T47D (cell line): ENCODE results near the gene TXNRD1.
"Not testable (repeated sequence)": the region's sequence is repeated elsewhere in the genome, so short reads cannot be mapped to it uniquely, and the experiment has no call there.

ENCODE experiments used
- DNase-seq, 2 experiments: peaks; one replicate each; pipeline versions ENCODE4 v3.0.0 to v3.0.0-alpha.2; 2011 to 2012; ENCODE audit warnings: low read depth in 1 of 2, low spot score in 1 of 2
- JUND ChIP-seq: IDR thresholded peaks from 2 replicates; pipeline ENCODE4 v1.6.1; 2012; ENCODE audit warnings: low read depth
- in situ Hi-C: cut with HindIII; loops from 2 replicates; pipeline ENCODE4 v1.10.0; 2016; ENCODE audit warnings: low sequenced_read_pairs, low pct_unique_long_range_greater_than_20kb

The TXNRD1 gene

DNA sequence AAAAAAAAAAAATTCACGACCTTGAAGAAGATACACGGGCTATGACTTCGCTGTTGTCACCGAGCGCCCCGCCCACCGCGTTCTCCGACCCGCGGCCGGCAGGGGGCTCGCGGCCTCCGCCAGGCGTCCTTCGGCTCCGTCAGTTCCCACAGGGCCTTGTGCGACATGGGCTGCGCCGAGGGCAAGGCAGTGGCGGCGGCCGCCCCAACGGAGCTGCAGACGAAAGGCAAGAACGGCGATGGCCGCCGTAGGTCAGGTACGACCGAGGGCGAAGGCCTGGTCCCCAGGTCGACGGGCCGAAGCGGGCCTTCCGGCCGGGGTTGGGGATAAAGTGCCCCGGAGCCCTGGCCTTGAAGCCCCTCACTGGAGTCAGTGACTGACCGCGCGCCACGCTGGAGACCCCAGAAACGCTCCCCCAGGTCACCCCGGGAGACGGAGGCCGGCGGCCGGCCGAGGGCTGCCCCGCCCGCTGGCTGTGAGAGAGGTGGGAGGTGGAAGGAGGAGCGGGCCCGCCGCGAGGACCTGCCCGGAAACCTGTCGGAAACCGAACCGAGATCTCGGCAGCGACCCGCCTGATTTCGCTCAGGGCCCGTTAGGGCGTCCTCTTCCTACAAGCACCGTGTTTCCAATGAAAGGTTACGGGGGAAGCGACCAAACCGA is at the start of gene TXNRD1:
Gene TXNRD1 (plus strand): TSS at position 142 of the 660 bp plus-strand sequence. CDS start 24 bp downstream, at position 166.
- no peak for DNase-seq
- no peak for TF ChIP-seq JUND
- in situ Hi-C loops = no loop called here

DNA sequence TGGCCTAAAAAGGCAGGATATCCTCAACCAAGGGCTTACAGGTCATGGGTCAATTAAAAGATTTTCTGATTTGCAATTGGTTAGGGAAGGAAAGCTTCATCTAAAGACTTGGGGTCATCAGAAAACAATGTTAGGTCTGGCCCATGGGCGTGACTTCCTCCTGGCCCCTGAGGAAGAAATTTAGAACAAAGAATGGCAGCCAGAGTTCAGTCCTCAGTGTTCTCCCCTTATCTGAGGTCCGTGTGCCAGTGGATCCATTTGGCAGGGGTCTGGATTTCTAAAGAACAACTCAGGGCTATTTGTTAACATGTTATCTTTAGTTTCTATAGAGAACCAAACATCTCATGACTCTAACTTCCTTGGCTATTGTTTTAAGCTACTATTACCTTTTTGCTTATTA is 49.8 kb upstream of the TXNRD1 start:
- no peak for DNase-seq
- in situ Hi-C loops = no loop called here
- no peak for TF ChIP-seq JUND

DNA sequence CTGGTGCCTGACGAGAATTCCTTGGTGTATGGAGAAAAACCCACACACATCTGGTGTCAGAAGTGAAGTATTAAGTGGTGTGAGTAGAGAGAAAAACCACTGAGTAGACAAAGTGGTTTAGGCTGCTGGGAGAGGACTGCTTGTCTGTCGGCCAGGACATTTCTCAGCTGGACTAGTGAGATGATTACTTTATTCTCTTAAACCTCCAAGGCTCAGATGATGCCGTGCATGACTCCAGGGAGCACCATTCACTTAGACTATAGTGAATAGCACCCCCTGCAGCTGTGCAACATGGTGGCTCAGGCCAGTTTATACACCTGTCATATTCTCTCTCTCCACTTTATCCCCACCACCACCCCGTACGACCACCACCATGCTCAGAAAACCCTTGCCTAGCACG is 49.1 kb upstream of the TXNRD1 start:
- TF ChIP-seq JUND = no peak
- in situ Hi-C loops = no loop called here
- no peak for DNase-seq

DNA sequence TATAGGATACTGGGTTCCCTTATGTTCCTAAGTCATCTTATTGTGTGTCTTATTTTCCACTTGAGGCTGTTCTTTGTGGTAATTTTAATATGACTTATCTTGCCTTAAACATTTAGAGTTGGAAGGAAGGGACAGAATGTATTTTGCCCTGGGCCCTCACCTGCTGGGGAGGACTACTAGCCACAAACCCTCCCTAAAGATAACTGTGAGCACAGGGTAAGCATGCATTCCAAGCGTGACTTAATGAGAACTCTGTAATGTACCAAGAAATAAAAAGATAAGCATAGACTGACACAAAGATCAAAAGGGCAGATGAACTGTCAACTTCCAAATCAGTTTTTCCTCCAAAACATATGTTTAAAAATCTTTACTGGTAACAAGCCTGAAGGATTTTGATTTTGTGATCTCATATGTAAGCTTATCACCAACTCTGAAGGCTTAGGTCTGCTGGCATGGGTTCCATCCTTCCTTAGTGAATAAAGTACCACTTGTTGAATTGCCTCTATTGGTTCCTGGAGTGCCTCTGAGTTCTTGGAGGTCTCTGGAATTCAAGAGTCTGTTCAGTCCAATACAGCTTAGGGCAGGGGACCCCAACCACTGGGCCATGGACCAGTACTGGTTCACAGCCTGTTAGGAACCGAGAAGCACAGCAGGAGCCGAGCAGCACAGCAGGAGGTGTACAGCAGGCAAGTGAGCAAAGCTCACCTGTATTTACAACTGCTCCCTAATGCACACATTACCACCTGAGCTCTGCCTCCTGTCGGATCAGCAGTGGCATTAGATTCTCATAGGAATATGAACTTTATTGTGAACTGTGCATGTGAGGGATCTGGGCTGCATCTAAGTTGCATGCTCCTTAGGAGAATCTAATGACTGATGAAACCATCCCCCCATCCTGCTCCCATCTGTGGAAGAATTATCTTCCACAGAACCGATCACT is 47.8 kb upstream of the TXNRD1 start:
- TF ChIP-seq JUND = peak; percentile 64; the same call in 1 of the 2 replicates
- peak in 1 of 2 experiments; percentile 36 for DNase-seq
- in situ Hi-C loops = no loop called here

DNA sequence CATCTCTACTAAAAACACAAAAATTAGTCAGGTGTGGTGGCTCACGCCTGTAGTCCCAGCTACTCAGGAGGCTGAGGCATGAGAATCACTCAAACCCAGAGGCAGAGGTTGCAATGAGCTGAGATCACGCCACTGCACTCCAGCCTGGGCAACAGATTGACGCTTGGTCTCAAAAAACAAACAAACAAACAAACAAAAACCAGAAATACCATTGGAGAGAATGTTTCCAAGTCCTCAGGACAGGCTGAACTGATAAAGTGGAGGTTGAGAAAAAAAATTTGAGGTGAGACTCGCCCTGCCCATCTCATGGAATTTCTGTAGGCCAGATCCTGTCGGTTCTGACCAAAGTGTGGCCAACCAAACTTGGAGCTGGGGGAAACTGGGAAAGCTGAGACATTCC is 47.0 kb upstream of the TXNRD1 start:
- in situ Hi-C loops = no loop called here
- TF ChIP-seq JUND = no peak
- DNase-seq = no peak

DNA sequence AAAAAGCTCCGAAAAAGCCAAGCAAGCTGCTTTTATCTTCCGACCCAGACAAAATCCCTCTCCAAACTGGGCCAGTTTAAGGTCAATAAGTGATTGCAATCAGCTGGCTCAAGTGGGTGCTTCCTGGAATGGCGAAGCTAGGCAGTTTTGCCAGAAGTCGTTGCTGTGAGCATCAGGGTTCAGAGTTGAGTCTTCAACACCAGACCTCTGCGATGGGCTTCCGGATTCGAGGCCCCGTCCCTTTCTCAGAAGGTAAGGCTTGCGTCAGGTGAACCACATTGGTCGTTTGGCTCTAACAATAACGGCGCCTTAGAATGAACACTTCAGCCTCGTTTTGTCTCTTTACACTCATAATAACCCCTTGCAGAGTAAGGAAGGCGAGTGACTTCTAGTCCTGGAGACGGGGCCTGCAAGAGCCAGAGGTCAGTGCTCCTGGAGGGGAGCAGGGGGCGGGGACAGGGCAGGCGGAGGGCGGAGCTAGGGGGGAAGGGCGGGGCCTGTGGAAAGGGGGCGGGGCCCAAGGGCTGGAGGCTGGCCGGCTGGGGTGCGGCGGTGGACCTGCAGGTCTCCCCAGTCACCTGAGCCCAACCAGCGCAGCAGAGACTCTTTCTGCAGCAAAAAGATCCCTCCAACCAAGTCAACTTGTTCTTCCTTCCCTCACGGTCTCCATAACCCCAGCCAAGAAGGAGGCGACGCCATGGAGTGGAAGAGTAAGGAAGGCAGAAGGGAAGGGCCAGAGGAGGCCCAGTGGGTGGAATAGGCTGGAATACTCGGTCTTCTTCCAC is 43.6 kb upstream of the TXNRD1 start:
- in situ Hi-C loops = no loop called here
- DNase-seq = peak; percentile 49 to 83
- TF ChIP-seq JUND = peak; percentile 40; the same call in 1 of the 2 replicates

DNA sequence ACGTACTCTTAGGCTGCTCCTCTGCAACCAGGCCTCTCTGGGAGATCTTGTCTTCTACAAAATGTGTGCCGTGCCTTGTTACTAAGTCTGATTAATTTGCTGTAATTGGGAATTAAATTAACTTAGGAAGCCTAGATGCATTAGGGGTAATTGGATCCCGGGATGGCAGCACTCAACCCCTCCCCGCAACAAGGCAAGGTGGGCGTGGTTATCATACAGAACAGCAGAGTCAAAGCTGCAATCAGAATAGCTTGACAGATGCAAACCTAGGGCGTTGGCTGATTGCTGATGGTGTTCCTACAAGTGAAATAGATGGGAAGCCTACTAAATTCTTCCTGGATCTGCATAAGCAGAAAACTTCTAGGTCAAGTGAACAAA is 43.0 kb upstream of the TXNRD1 start:
- peak in 1 of 2 experiments; percentile 63 for DNase-seq
- no peak for TF ChIP-seq JUND
- in situ Hi-C loops = no loop called here

DNA sequence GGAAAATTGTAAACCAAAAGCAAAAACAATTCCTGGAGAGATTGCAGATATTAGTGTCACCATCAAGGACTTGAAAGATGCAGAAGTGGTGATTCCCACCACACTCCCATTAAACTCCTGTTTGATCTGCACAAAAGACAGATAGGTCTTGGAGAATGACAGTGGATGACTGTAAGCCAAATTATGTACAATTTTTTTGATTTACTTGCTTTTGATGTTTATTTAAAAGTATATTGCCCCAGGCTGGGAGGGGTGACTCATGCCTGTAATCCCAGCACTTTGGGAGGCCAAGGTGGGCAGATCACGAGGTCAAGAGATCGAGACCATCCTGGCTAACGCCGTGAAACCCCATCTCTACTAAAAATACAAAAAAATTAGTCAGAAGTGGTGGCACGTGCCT is 41.8 kb upstream of the TXNRD1 start:
- DNase-seq, in situ Hi-C loops: not testable (repeated sequence)

DNA sequence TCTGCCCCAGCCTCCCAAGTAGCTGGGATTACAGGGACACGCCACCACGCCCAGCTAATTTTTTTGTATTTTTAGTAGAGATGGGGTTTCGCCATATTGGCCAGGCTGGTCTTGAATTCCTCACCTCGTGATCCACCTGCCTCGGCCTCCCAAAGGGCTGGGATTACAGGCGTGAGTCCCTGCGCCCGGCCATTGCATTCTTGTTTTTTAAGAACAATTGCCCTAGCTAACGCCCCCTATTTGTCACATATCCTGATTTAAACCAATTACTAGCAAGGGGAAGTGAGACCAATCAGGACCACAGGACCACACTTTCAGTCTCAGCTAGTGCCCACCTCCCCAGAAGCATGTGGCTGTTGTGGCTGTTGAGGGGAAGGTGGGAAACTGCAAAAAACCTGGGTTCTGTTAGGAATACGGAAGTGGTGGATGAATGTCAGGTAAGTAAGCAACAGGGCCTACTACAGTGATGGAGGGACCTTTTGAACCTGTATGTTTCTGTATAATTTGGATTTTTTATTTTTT is 39.8 kb upstream of the TXNRD1 start:
- in situ Hi-C loops = no loop called here
- DNase-seq = no peak
- TF ChIP-seq JUND = no peak

DNA sequence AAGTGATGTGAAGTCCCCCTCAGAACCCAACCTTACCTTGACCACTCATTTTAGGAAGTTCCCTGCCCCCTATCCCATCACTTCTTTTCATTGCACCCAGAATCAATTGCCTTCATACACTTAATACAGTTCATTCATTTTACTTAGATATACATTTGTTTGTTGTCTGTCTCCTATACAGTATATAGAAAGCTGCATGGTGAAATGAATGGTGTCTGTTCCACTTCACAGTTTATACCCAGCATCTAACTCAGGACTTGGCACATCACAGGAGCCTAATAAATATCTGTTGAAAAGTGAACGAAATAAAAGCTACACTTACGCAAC is 38.3 kb upstream of the TXNRD1 start:
- TF ChIP-seq JUND = no peak
- in situ Hi-C loops = no loop called here

DNA sequence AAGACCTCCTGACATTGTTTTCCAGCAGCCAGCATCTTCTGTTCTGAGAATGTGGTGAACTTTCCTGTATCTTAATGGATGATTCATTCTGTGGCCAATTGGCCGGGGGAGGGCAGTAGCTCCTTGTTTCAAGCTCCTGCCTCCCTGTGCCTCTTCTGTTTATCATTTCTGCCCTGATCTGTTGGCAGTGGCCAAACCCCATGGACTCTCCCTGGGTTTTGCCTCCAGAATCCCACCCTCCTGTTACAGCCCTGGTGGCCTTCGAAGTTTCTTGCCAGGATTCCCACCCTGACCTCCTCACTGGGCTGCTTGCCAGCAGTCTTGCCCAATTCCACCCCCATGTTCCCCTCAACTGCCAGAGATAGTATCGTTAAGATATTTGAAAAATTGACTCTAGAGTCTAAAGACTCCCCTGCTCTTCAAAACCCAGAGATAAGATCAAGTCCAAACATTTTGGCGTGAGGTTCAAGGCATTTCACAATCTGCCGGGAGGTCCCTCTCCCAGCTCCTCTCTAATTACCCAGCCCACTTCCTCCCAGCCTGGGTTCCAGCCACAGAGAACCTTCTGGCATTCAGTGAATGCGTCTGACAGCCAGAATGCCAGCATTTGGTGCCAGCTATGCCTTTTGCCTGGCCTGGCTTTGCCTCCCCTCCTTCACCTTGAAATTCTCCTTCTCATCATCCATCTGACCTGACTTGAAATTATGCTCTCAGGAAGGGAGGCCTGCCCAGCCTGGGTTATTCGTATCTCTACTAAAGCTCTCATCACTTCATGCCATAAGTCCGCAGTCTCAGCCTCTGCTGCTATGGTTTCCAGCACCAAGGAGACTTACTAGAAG is 37.7 kb upstream of the TXNRD1 start:
- peak; percentile 96 for TF ChIP-seq JUND
- DNase-seq = peak in 1 of 2 experiments; percentile 95
- in situ Hi-C loops = no loop called here

More for the DNA sequence above, 38.3 kb upstream of the TXNRD1 start:
- no peak for DNase-seq

DNA sequence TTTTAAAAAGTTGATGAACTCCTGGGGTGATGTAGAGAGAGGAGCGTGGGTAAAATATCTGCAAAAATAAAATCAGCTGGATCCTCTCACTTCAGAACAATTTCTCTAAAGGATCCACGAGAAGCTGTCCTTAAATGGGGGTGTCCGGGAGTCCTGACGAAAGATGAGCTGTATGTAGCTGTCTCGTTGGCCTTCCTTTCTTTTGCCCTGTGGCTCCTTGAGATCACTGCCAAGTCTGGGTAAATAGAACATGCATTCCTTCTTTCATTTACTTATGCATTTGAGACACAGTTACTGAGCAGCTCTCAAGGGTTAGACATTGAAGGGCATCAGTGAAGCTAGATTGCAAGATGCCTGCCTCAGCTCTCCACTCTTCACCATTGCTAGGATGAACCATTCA is 35.2 kb upstream of the TXNRD1 start:
- peak in 1 of 2 experiments; percentile 95 for DNase-seq
- in situ Hi-C loops = no loop called here
- TF ChIP-seq JUND = peak; percentile 77
